ENCODE measurements around the gene MYO1F.
A peak's percentile ranks its signal among the peaks of the same experiment; 100 is the strongest.

MYO1F gene

GRCh38 chr19:8610041-8610935, 33.0 kb upstream of the MYO1F start, which contains the start of gene ADAMTS10:
ADAMTS10 (minus strand) TSS chr19:8610715; CDS start chr19:8605710, 5,005 bp downstream.
- peak; percentile 37 for DNase-seq
- Mint-ChIP-seq H3K27me3 (peaks cover 9% of the 10 kb centered on the region), H3K36me3 (ENCODE audit: low read depth) (peaks cover 2% of the 10 kb centered on the region), H3K4me3 (peak within 1 kb of the TSS; percentile 86), H3K4me1 (peaks cover 33% of the 10 kb centered on the region), H3K27ac (peak within 1 kb of the TSS; percentile 52), H3K9me3 (no peaks in the 10 kb centered on the region)
- ATAC-seq: peak; percentile 25

GRCh38 chr19:8609279-8610040, 32.2 kb upstream of the MYO1F start:
- Mint-ChIP-seq H3K9me3 (no peaks in the 10 kb centered on the region), H3K4me1 (peaks cover 29% of the 10 kb centered on the region), H3K4me3 (peak overlapping the region; percentile 86), H3K27me3 (peaks cover 9% of the 10 kb centered on the region), H3K27ac (peak overlapping the region; percentile 52), H3K36me3 (ENCODE audit: low read depth) (peaks cover 6% of the 10 kb centered on the region)
- DNase-seq (peak; percentile 46), ATAC-seq (peak; percentile 6)

GRCh38 chr19:8608941-8609278, 31.7 kb upstream of the MYO1F start:
- H3K4me3 Mint-ChIP-seq: peak overlapping the region; percentile 77

GRCh38 chr19:8607386-8607785, 30.1 kb upstream of the MYO1F start:
- Mint-ChIP-seq H3K36me3 (ENCODE audit: low read depth) (peaks cover 6% of the 10 kb centered on the region), H3K9me3 (no peaks in the 10 kb centered on the region), H3K27me3 (peaks cover 9% of the 10 kb centered on the region), H3K4me3 (no peak overlapping the region), H3K27ac (no peak overlapping the region), H3K4me1 (peaks cover 23% of the 10 kb centered on the region)
- no peak for DNase-seq
- ATAC-seq: no peak

More at GRCh38 chr19:8608941-8609278, 31.7 kb upstream of the MYO1F start:
- DNase-seq: no peak
- peaks cover 6% of the 10 kb centered on the region for H3K36me3 Mint-ChIP-seq (ENCODE audit: low read depth)
- H3K27me3 Mint-ChIP-seq: peaks cover 9% of the 10 kb centered on the region
- no peaks in the 10 kb centered on the region for H3K9me3 Mint-ChIP-seq
- peaks cover 29% of the 10 kb centered on the region for H3K4me1 Mint-ChIP-seq
- ATAC-seq: no peak
- H3K27ac Mint-ChIP-seq: peak overlapping the region; percentile 78

- Mint-ChIP-seq H3K4me3 (no peak overlapping the region), H3K36me3 (ENCODE audit: low read depth) (peaks cover 6% of the 10 kb centered on the region), H3K4me1 (peaks cover 16% of the 10 kb centered on the region), H3K9me3 (no peaks in the 10 kb centered on the region), H3K27me3 (peaks cover 9% of the 10 kb centered on the region), H3K27ac (no peak overlapping the region)
- no peak for DNase-seq
- ATAC-seq: no peak
Measured at GRCh38 chr19:8605514-8605913, 28.3 kb upstream of the MYO1F start.

- ATAC-seq (no peak), DNase-seq (no peak)
- Mint-ChIP-seq H3K27me3 (no peaks in the 10 kb centered on the region), H3K4me1 (no peaks in the 10 kb centered on the region), H3K36me3 (ENCODE audit: low read depth) (peaks cover 4% of the 10 kb centered on the region), H3K27ac (no peak overlapping the region), H3K9me3 (no peaks in the 10 kb centered on the region), H3K4me3 (no peak overlapping the region)
Measured at GRCh38 chr19:8601796-8602195, 24.6 kb upstream of the MYO1F start.

- Mint-ChIP-seq H3K27me3 (no peaks in the 10 kb centered on the region), H3K9me3 (no peaks in the 10 kb centered on the region), H3K27ac (no peak overlapping the region), H3K4me3 (no peak overlapping the region), H3K36me3 (ENCODE audit: low read depth) (peaks cover 4% of the 10 kb centered on the region), H3K4me1 (no peaks in the 10 kb centered on the region)
- DNase-seq: no peak
- ATAC-seq: no peak
Measured at GRCh38 chr19:8600816-8601215, 23.6 kb upstream of the MYO1F start.

GRCh38 chr19:8600064-8600463, 22.8 kb upstream of the MYO1F start:
- H3K4me1 Mint-ChIP-seq: no peaks in the 10 kb centered on the region
- DNase-seq: no peak

GRCh38 chr19:8596168-8596567, 18.9 kb upstream of the MYO1F start:
- no peak overlapping the region for H3K27ac Mint-ChIP-seq
- peaks cover 5% of the 10 kb centered on the region for H3K27me3 Mint-ChIP-seq
- H3K9me3 Mint-ChIP-seq: peaks cover 6% of the 10 kb centered on the region
- ATAC-seq: no peak
- H3K4me1 Mint-ChIP-seq: peaks cover 15% of the 10 kb centered on the region
- no peak overlapping the region for H3K4me3 Mint-ChIP-seq
- H3K36me3 Mint-ChIP-seq (ENCODE audit: low read depth): no peaks in the 10 kb centered on the region
- no peak for DNase-seq

More at GRCh38 chr19:8600064-8600463, 22.8 kb upstream of the MYO1F start:
- Mint-ChIP-seq H3K36me3 (ENCODE audit: low read depth) (peaks cover 4% of the 10 kb centered on the region), H3K27me3 (no peaks in the 10 kb centered on the region), H3K4me3 (no peak overlapping the region), H3K9me3 (no peaks in the 10 kb centered on the region), H3K27ac (no peak overlapping the region)
- no peak for ATAC-seq

GRCh38 chr19:8595651-8596050, 18.4 kb upstream of the MYO1F start:
- ATAC-seq: no peak
- Mint-ChIP-seq H3K27me3 (peaks cover 5% of the 10 kb centered on the region), H3K4me3 (no peak overlapping the region), H3K27ac (no peak overlapping the region), H3K36me3 (ENCODE audit: low read depth) (no peaks in the 10 kb centered on the region), H3K4me1 (peaks cover 15% of the 10 kb centered on the region), H3K9me3 (peaks cover 6% of the 10 kb centered on the region)
- DNase-seq: no peak

- no peaks in the 10 kb centered on the region for H3K36me3 Mint-ChIP-seq (ENCODE audit: low read depth)
- peak overlapping the region; percentile 2 for H3K4me3 Mint-ChIP-seq
- no peak for ATAC-seq
Measured at GRCh38 chr19:8593931-8594330, 16.7 kb upstream of the MYO1F start.

GRCh38 chr19:8592231-8593009, 15.2 kb upstream of the MYO1F start:
- H3K27me3 Mint-ChIP-seq: peaks cover 5% of the 10 kb centered on the region
- H3K4me3 Mint-ChIP-seq: peak overlapping the region; percentile 79
- DNase-seq: peak; percentile 94
- peaks cover 6% of the 10 kb centered on the region for H3K9me3 Mint-ChIP-seq
- H3K4me1 Mint-ChIP-seq: peaks cover 15% of the 10 kb centered on the region
- peak; percentile 78 for ATAC-seq
- no peaks in the 10 kb centered on the region for H3K36me3 Mint-ChIP-seq (ENCODE audit: low read depth)
- peak overlapping the region; percentile 71 for H3K27ac Mint-ChIP-seq

More at GRCh38 chr19:8593931-8594330, 16.7 kb upstream of the MYO1F start:
- DNase-seq: no peak
- peaks cover 15% of the 10 kb centered on the region for H3K4me1 Mint-ChIP-seq
- peaks cover 5% of the 10 kb centered on the region for H3K27me3 Mint-ChIP-seq
- H3K9me3 Mint-ChIP-seq: peaks cover 6% of the 10 kb centered on the region
- H3K27ac Mint-ChIP-seq: no peak overlapping the region

- no peak overlapping the region for H3K27ac Mint-ChIP-seq
- H3K4me1 Mint-ChIP-seq: peaks cover 15% of the 10 kb centered on the region
- no peak for DNase-seq
Measured at GRCh38 chr19:8589177-8589714, 12.0 kb upstream of the MYO1F start.

More at GRCh38 chr19:8589177-8589714, 12.0 kb upstream of the MYO1F start:
- Mint-ChIP-seq H3K36me3 (ENCODE audit: low read depth) (no peaks in the 10 kb centered on the region), H3K4me3 (no peak overlapping the region), H3K27me3 (peaks cover 5% of the 10 kb centered on the region), H3K9me3 (peaks cover 6% of the 10 kb centered on the region)
- ATAC-seq: no peak

Measured in activated naive CD8-positive, alpha-beta T cell treated with anti-CD3 and anti-CD28 coated beads, Interleukin-2, amount 50 U/mL, for 24 hours (primary cell).